H9 (cell line): Measurements from ENCODE around the gene THOC2. TPM values are rescaled to one million over a fixed set of nuclear protein-coding genes. Genes with fewer than 3 reads are reported as not detected.

Experiments
- DNase-seq: peaks from one replicate; pipeline ENCODE4 v3.0.0-alpha.2; 2017
- H2AFZ ChIP-seq: one replicate; pipeline ENCODE4 v1.6.1; 2013; ENCODE audit warnings: mild to moderate bottlenecking, low read length, control low read depth, moderate library complexity
- H2AK5ac ChIP-seq: 2 replicates; pipeline ENCODE4 v1.6.1; 2013; ENCODE audit warnings: low read length, control low read depth, mixed read lengths; ENCODE audit not compliant: insufficient read length
- H2BK120ac ChIP-seq: one replicate; pipeline ENCODE4 v1.6.1; 2013; ENCODE audit warnings: low read depth, mild to moderate bottlenecking, low read length, control low read depth, inconsistent platforms; ENCODE audit not compliant: poor library complexity, severe bottlenecking
- H2BK12ac ChIP-seq: 2 replicates; pipeline ENCODE4 v1.6.1; 2013; ENCODE audit warnings: low read length, control low read depth, mixed read lengths, low read depth; ENCODE audit not compliant: insufficient read length
- H2BK15ac ChIP-seq: 2 replicates; pipeline ENCODE4 v1.6.1; 2013; ENCODE audit warnings: low read depth, low read length, control low read depth
- H2BK20ac ChIP-seq: one replicate; pipeline ENCODE4 v1.6.1; 2013; ENCODE audit warnings: low read depth, mild to moderate bottlenecking, low read length, control low read depth, inconsistent platforms; ENCODE audit not compliant: poor library complexity, severe bottlenecking
- H2BK5ac ChIP-seq: 2 replicates; pipeline ENCODE4 v1.6.1; 2013; ENCODE audit warnings: low read length, control low read depth, mixed read lengths; ENCODE audit not compliant: insufficient read length
- H3K14ac ChIP-seq: 2 replicates; pipeline ENCODE4 v1.6.1; 2013; ENCODE audit warnings: low read length, control low read depth; ENCODE audit not compliant: insufficient read depth
- H3K18ac ChIP-seq: 2 replicates; pipeline ENCODE4 v1.6.1; 2013; ENCODE audit warnings: low read depth, mild to moderate bottlenecking, mixed read lengths, low read length, control low read depth; ENCODE audit not compliant: insufficient read length
- H3K23ac ChIP-seq: 2 replicates; pipeline ENCODE4 v1.6.1; 2013; ENCODE audit warnings: low read length, control low read depth, mixed read lengths, low read depth; ENCODE audit not compliant: insufficient read length
- H3K23me2 ChIP-seq: 2 replicates; pipeline ENCODE4 v1.6.1; 2013; ENCODE audit warnings: low read depth, mild to moderate bottlenecking, mixed read lengths, low read length, control low read depth; ENCODE audit not compliant: insufficient read length, poor library complexity, severe bottlenecking
- H3K27ac ChIP-seq: 2 replicates; pipeline ENCODE4 v1.5.1; 2013; ENCODE audit warnings: low read length, control low read depth, mixed read lengths, low read depth; ENCODE audit not compliant: insufficient read length
- H3K27me3 ChIP-seq: 2 replicates; pipeline ENCODE4 v1.6.1; 2013; ENCODE audit warnings: low read length, control low read depth, inconsistent platforms; ENCODE audit not compliant: insufficient read depth
- H3K4ac ChIP-seq: 2 replicates; pipeline ENCODE4 v1.6.1; 2013; ENCODE audit warnings: low read depth, mild to moderate bottlenecking, control low read depth, inconsistent platforms, low read length, moderate library complexity
- H3K4me1 ChIP-seq: 2 replicates; pipeline ENCODE4 v1.6.1; 2013; ENCODE audit warnings: low read length, control low read depth, inconsistent platforms; ENCODE audit not compliant: insufficient read depth
- H3K4me2 ChIP-seq: 2 replicates; pipeline ENCODE4 v1.6.1; 2013; ENCODE audit warnings: low read length, control low read depth, mixed read lengths; ENCODE audit not compliant: insufficient read length, insufficient read depth
- H3K56ac ChIP-seq: 2 replicates; pipeline ENCODE4 v1.6.1; 2013; ENCODE audit warnings: low read depth, mild to moderate bottlenecking, mixed read lengths, low read length, control low read depth; ENCODE audit not compliant: insufficient read length
- H3K79me1 ChIP-seq: 2 replicates; pipeline ENCODE4 v1.6.1; 2013; ENCODE audit warnings: low read depth, mild to moderate bottlenecking, moderate library complexity, low read length, control low read depth, inconsistent platforms; ENCODE audit not compliant: insufficient read depth, poor library complexity, severe bottlenecking
- H3K79me2 ChIP-seq: 2 replicates; pipeline ENCODE4 v1.6.1; 2013; ENCODE audit warnings: low read length, control low read depth, inconsistent platforms; ENCODE audit not compliant: insufficient read depth
- H3K9ac ChIP-seq: 2 replicates; pipeline ENCODE4 v1.6.1; 2013; ENCODE audit warnings: low read length, control low read depth, mixed read lengths; ENCODE audit not compliant: insufficient read length; ENCODE audit errors: extremely low read depth
- H3K9me3 ChIP-seq: one replicate; pipeline ENCODE4 v1.6.1; 2013; ENCODE audit warnings: low read depth, low read length, inconsistent platforms; ENCODE audit not compliant: control insufficient read depth
- H3T11ph ChIP-seq: one replicate; pipeline ENCODE4 v1.6.1; 2013; ENCODE audit warnings: mild to moderate bottlenecking, low read length, control low read depth, inconsistent platforms
- H4K20me1 ChIP-seq: one replicate; pipeline ENCODE4 v1.6.1; 2013; ENCODE audit not compliant: control insufficient read depth, insufficient read length, insufficient read depth
- H4K5ac ChIP-seq: 2 replicates; pipeline ENCODE4 v1.6.1; 2013; ENCODE audit warnings: low read depth, mild to moderate bottlenecking, mixed read lengths, low read length, control low read depth; ENCODE audit not compliant: insufficient read length
- H4K8ac ChIP-seq: replicated peaks from 2 replicates; pipeline ENCODE4 v1.6.1; 2013; ENCODE audit warnings: low read length, control low read depth, mixed read lengths, low read depth; ENCODE audit not compliant: insufficient read length
- H4K91ac ChIP-seq: 2 replicates; pipeline ENCODE4 v1.6.1; 2013; ENCODE audit warnings: low read depth, mild to moderate bottlenecking, moderate library complexity, mixed read lengths, low read length, control low read depth; ENCODE audit not compliant: insufficient read length
- H3K27ac Mint-ChIP-seq, 3 experiments: 2 replicates in 2 of 3; 3 replicates in 1 of 3; pipeline ENCODE4 v1.8.0; 2020 to 2021; ENCODE audit warnings: mixed read lengths in 3 of 3, mild to moderate bottlenecking in 1 of 3, moderate library complexity in 1 of 3
- H3K27me3 Mint-ChIP-seq: 2 replicates; pipeline ENCODE4 v1.8.0; 2021; ENCODE audit warnings: low read depth, mild to moderate bottlenecking, moderate library complexity, mixed read lengths
- H3K36me3 Mint-ChIP-seq, 3 experiments: 2 replicates in 2 of 3; 3 replicates in 1 of 3; pipeline ENCODE4 v1.8.0; 2020 to 2021; ENCODE audit warnings: low read depth in 3 of 3, mixed read lengths in 3 of 3; ENCODE audit not compliant: insufficient read depth in 1 of 3
- H3K4me1 Mint-ChIP-seq, 2 experiments: 2 replicates each; pipeline ENCODE4 v1.8.0; 2020; ENCODE audit warnings: mixed read lengths in 2 of 2
- H3K4me3 Mint-ChIP-seq, 2 experiments: 2 replicates in 1 of 2; 3 replicates in 1 of 2; pipeline ENCODE4 v1.8.0; 2020 to 2021; ENCODE audit warnings: mild to moderate bottlenecking in 2 of 2, mixed read lengths in 2 of 2, moderate library complexity in 1 of 2
- H3K9me3 Mint-ChIP-seq, 2 experiments: 2 replicates in 1 of 2; 3 replicates in 1 of 2; pipeline ENCODE4 v1.8.0; 2020; ENCODE audit warnings: mild to moderate bottlenecking in 2 of 2, mixed read lengths in 2 of 2, moderate library complexity in 1 of 2
- CTCF ChIP-seq: fragments of 200-600 bp; sonication (generic); conservative IDR thresholded peaks from 3 replicates; pipeline ENCODE4 v1.8.0; 2021; ENCODE audit warnings: antibody characterized with exemption, mild to moderate bottlenecking
- WGBS: extraction: QIAGEN DNeasy Blood & Tissue Kit; methylation state at CpG from one replicate; pipeline ENCODE4 v1.1.7; 2013; ENCODE audit warnings: missing lambda C conversion rate, low lambda C conversion rate, mixed read lengths; ENCODE audit not compliant: insufficient read length; ENCODE audit errors: extremely low coverage; 5-methylcytosine and 5-hydroxymethylcytosine counted together
- total RNA-seq: library from RNA; stranded (reverse); gene quantifications from 2 replicates; pipeline ENCODE4 v1.2.1, GENCODE V29; 2021

The THOC2 gene
- total RNA-seq, 1 experiment from 2014 or later = 72.1 TPM

GRCh38 chrX:123607806-123608205, 125.0 kb downstream of the THOC2 start:
- Histone ChIP-seq H3K4me1 (no peaks in the 10 kb centered on the region), H2BK120ac (no peak overlapping the region), H3K23ac (no peak overlapping the region), H2BK5ac (no peak overlapping the region), H3K23me2 (no peaks in the 10 kb centered on the region), H2BK20ac (no peak overlapping the region), H2BK12ac (no peak overlapping the region), H3K14ac (no peak overlapping the region), H3K9ac (no peak overlapping the region), H2AK5ac (no peak overlapping the region), H3K4me2 (no peak overlapping the region), H2AFZ (no peak overlapping the region), H4K20me1 (no peaks in the 10 kb centered on the region), H3T11ph (no peak overlapping the region), H3K27ac (no peak overlapping the region), H4K8ac (no peak overlapping the region), H2BK15ac (no peak overlapping the region), H4K5ac (no peak overlapping the region), H4K91ac (no peak overlapping the region), H3K79me2 (no peaks in the 10 kb centered on the region), H3K4ac (no peak overlapping the region), H3K27me3 (no peaks in the 10 kb centered on the region), H3K79me1 (no peaks in the 10 kb centered on the region), H3K56ac (no peak overlapping the region), H3K9me3 (peaks cover 10% of the 10 kb centered on the region), H3K18ac (no peak overlapping the region)
- WGBS = no CpG with 5 or more reads among the region's 6 CpGs
- Mint-ChIP-seq H3K4me3 (no peak overlapping the region), H3K36me3 (peaks cover 6 to 59% (median 35%) of the 10 kb centered on the region in 3 experiments; a peak in 5 of 7 replicates), H3K4me1 (peaks cover 4 to 5% of the 10 kb centered on the region in 2 experiments; a peak in 3 of 4 replicates), H3K27me3 (no peaks in the 10 kb centered on the region), H3K9me3 (peaks cover 3 to 51% of the 10 kb centered on the region in 2 experiments; a peak in 4 of 5 replicates), H3K27ac (no peak overlapping the region)
- TF ChIP-seq CTCF = no peak
- no peak for DNase-seq
